Activated CD4-positive, alpha-beta memory T cell treated with anti-CD3 and anti-CD28 coated beads, Interleukin-2, amount 10 ng/mL, durations not matched to agents 7 days and 5 days (primary cell): ENCODE measurements around the gene BLTP2. TPM values are rescaled to one million over a fixed set of nuclear protein-coding genes. Genes with fewer than 3 reads are reported as not detected.
"Not testable (repeated sequence)": the region's sequence is repeated elsewhere in the genome, so short reads cannot be mapped to it uniquely, and the experiment has no call there.

Experiments used
- CTCF ChIA-PET: fragments of 350-600 bp; sonication (Branson Sonifier 250); formaldehyde crosslinking; loops from one replicate; lab custom pipeline; 2021; ENCODE audit warnings: antibody characterized with exemption, inconsistent platforms; lab: Charles Lee
- POLR2A ChIA-PET: fragments of 350-600 bp; sonication (Branson Sonifier 250); formaldehyde crosslinking; loops from one replicate; lab custom pipeline; 2021; ENCODE audit warnings: antibody characterized with exemption; lab: Charles Lee
- DNase-seq: peaks from one replicate; pipeline ENCODE4 v3.0.0-alpha.2; 2020
- H3K27ac Mint-ChIP-seq: one replicate; pipeline ENCODE4 v1.8.0; 2021; ENCODE audit warnings: mild to moderate bottlenecking, mixed read lengths
- H3K27me3 Mint-ChIP-seq: one replicate; pipeline ENCODE4 v1.8.0; 2021; ENCODE audit warnings: mixed read lengths
- H3K36me3 Mint-ChIP-seq: one replicate; pipeline ENCODE4 v1.8.0; 2021; ENCODE audit warnings: low read depth, mixed read lengths
- H3K4me1 Mint-ChIP-seq: one replicate; pipeline ENCODE4 v1.8.0; 2021; ENCODE audit warnings: mixed read lengths
- H3K4me3 Mint-ChIP-seq: one replicate; pipeline ENCODE4 v1.8.0; 2021; ENCODE audit warnings: mild to moderate bottlenecking, mixed read lengths
- H3K9me3 Mint-ChIP-seq: one replicate; pipeline ENCODE4 v1.8.0; 2021; ENCODE audit warnings: mixed read lengths
- total RNA-seq, 2 experiments: library from RNA; stranded (reverse); gene quantifications; one replicate each; pipeline ENCODE4 v1.2.3, GENCODE V29; 2021

Gene BLTP2
- total RNA-seq, 2 experiments from 2014 or later = 120 to 128 TPM

DNA sequence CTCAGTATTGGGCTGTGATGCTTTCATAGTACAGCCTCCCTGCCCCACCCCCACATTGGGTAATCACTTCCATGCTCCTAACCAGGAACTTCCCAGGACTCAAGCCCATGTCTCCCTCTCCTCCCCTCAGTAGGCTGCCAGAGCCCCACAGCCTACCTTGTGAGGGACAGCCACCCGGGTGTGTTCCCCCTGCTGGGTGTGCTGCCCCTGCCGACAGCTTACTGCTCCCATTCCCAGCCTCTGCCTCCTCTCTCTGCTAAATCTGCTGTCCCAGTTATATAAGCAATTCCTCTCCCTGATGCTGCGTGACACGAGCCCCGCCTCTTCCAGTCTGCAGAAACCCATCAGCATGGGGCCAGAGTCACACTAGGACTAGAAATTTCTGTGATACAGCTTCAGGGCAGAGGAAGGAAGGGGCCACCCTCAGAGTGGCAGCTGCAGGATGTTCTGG lies 31.0 kb downstream of the BLTP2 start, which contains the start of gene RSKR:
Gene RSKR (minus strand): TSS at position 255 of the 451 bp plus-strand sequence. CDS start 24 bp downstream, at position 231.
- no peaks in the 10 kb centered on the region for H3K4me1 Mint-ChIP-seq
- no peak for DNase-seq
- H3K9me3 Mint-ChIP-seq = no peaks in the 10 kb centered on the region
- CTCF ChIA-PET = interaction anchor here (1.3 to 1.5 kb wide), 3 partner anchors 16 to 63 kb away, joined by 4 read pairs; no protein-coding TSS in a partner anchor
- H3K27ac Mint-ChIP-seq = no peak within 1 kb of the TSS
- H3K27me3 Mint-ChIP-seq = no peaks in the 10 kb centered on the region
- H3K36me3 Mint-ChIP-seq = peaks cover 62% of the 10 kb centered on the region
- H3K4me3 Mint-ChIP-seq = no peak within 1 kb of the TSS
- POLR2A ChIA-PET = interaction anchor here (0.6 to 1.8 kb wide), 3 partner anchors 15 to 96 kb away, joined by 3 to 7 read pairs (median 6); partner anchors contain the start of genes PIGS and SPAG5

DNA sequence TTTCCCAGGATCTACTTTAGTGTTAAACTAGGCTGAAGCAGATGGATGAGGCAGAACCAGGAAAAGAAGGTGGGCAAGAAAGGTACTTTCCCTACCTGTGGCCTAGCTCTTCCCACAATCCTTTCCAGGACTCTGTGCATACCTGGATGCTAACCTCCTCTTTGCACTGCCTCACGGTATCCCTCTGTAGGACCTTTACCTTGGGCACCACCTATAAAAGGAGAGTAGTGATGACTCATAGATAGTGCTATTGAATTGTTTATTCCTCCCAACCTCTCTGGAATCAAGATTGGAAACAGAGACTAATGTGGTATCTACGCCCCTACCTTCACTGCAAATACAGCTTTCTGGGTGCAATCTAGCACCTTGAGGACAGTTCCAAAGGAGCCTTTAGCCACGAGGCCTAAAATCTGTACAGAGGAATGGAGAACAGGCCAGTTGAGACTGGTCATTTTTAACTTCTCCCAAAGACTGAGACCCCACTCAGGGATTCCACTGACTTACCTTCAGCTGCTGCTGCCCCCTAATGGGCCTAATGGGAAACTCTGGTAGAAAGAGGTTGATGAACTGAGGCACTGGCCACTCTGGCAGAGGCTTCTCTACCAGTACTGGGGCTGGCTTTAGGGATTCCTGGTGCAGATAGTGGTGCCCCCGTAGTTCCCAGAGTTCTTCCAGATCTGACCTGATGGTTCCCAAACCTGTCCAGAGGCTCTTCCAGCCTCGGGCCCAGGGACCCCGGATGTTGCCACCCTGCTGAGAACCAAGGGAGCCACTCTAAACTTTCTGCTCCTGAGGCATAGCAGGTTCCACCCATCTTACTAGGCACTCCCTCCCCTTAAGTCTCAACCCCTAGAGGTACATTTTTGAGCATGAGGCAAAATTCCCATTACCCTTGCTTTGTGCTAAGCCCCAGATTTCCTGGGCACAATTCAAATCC lies 31.8 kb downstream of the BLTP2 start:
- Mint-ChIP-seq H3K27ac (no peak overlapping the region), H3K4me3 (no peak overlapping the region), H3K4me1 (no peaks in the 10 kb centered on the region), H3K27me3 (no peaks in the 10 kb centered on the region), H3K36me3 (peaks cover 55% of the 10 kb centered on the region), H3K9me3 (no peaks in the 10 kb centered on the region)
- ChIA-PET CTCF (interaction anchor here (1.2 to 2.3 kb wide), 6 partner anchors 11 to 118 kb away, joined by 3 to 7 read pairs (median 4); no protein-coding TSS in a partner anchor), POLR2A (interaction anchor here (0.6 to 1.8 kb wide), 8 partner anchors 8 to 97 kb away, joined by 3 to 7 read pairs (median 4); partner anchors contain the start of genes PIGS and SPAG5)
- peak; percentile 34 for DNase-seq

DNA sequence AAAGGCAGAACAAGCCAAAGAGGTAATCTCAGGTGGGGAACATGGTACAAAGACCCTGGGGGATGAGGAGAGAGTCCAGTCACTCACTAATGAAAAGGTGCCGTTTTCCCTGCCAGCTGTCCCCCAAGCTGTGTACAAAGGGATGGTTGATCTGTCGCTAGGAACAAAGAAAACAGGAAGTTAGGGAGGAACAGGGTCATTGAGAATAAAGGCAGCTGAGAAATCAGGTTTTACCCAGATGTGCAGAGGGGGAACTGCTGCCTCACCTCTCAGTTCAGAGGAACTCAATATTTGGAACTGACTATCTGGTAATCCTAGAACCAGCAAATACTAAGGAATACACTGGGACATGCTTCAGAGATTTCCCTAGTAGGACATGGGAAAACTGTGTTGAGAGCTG lies 32.4 kb downstream of the BLTP2 start:
- H3K27ac Mint-ChIP-seq = no peak overlapping the region
- H3K4me1 Mint-ChIP-seq = no peaks in the 10 kb centered on the region
- H3K9me3 Mint-ChIP-seq = no peaks in the 10 kb centered on the region
- CTCF ChIA-PET = interaction anchor here (0.8 to 2.3 kb wide), 8 partner anchors 12 to 117 kb away, joined by 3 to 7 read pairs (median 4); partner anchors contain the start of gene PIGS
- no peak for DNase-seq
- POLR2A ChIA-PET = interaction anchor here (0.8 to 1.8 kb wide), 7 partner anchors 9 to 56 kb away, joined by 3 to 7 read pairs (median 4); partner anchors contain the start of genes PIGS and SPAG5
- H3K4me3 Mint-ChIP-seq = no peak overlapping the region
- H3K27me3 Mint-ChIP-seq = no peaks in the 10 kb centered on the region
- peaks cover 56% of the 10 kb centered on the region for H3K36me3 Mint-ChIP-seq

DNA sequence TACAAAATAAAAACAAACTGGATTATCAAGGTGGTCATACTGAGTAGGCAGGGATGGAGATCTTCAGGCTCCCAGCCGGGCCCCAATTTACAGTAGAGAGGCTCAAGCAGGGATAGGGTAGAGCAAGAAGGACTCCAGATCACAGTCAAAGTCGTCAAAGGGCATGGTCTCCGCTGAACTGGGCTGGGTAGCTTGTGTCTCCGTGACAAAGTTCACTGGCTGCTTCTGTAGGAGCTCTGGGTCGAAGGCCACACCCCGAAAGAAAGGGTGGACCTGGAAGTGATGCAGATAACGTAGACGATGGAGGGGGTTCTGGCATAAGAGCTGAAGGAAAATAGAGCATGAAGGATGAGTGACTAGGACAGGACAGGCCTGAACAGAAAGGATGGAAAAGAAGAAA lies 34.6 kb downstream of the BLTP2 start:
- H3K36me3 Mint-ChIP-seq = peaks cover 34% of the 10 kb centered on the region
- POLR2A ChIA-PET = interaction anchor here (0.8 to 4.4 kb wide), 4 partner anchors 9 to 41 kb away, joined by 3 to 34 read pairs (median 4); partner anchors contain the start of gene SPAG5
- CTCF ChIA-PET = interaction anchor here (0.8 to 1.6 kb wide), 3 partner anchors 35 to 287 kb away, joined by 3 to 7 read pairs (median 3); partner anchors contain the start of genes BLTP2 and FLOT2

DNA sequence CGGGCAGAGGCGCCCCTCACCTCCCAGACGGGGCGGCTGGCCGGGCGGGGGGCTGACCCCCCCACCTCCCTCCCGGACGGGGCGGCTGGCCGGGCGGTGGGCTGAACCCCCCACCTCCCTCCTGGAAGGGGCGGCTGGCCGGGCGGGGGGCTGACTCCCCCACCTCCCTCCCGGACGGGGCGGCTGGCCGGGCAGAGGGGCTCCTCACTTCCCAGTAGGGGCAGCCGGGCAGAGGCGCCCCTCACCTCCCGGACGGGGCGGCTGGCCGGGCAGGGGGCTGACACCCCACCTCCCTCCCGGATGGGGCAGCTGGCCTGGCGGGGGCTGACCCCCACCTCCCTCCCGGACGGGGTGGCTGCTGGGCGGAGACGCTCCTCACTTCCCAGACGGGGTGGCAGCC lies 40.9 kb downstream of the BLTP2 start:
- H3K36me3 Mint-ChIP-seq, H3K27me3 Mint-ChIP-seq, H3K4me1 Mint-ChIP-seq, DNase-seq, H3K4me3 Mint-ChIP-seq, H3K27ac Mint-ChIP-seq, POLR2A ChIA-PET, CTCF ChIA-PET, H3K9me3 Mint-ChIP-seq: not testable (repeated sequence)

More for the DNA sequence above, 34.6 kb downstream of the BLTP2 start:
- no peaks in the 10 kb centered on the region for H3K27me3 Mint-ChIP-seq
- no peak overlapping the region for H3K4me3 Mint-ChIP-seq
- H3K27ac Mint-ChIP-seq = no peak overlapping the region
- no peaks in the 10 kb centered on the region for H3K9me3 Mint-ChIP-seq
- DNase-seq = no peak
- no peaks in the 10 kb centered on the region for H3K4me1 Mint-ChIP-seq

DNA sequence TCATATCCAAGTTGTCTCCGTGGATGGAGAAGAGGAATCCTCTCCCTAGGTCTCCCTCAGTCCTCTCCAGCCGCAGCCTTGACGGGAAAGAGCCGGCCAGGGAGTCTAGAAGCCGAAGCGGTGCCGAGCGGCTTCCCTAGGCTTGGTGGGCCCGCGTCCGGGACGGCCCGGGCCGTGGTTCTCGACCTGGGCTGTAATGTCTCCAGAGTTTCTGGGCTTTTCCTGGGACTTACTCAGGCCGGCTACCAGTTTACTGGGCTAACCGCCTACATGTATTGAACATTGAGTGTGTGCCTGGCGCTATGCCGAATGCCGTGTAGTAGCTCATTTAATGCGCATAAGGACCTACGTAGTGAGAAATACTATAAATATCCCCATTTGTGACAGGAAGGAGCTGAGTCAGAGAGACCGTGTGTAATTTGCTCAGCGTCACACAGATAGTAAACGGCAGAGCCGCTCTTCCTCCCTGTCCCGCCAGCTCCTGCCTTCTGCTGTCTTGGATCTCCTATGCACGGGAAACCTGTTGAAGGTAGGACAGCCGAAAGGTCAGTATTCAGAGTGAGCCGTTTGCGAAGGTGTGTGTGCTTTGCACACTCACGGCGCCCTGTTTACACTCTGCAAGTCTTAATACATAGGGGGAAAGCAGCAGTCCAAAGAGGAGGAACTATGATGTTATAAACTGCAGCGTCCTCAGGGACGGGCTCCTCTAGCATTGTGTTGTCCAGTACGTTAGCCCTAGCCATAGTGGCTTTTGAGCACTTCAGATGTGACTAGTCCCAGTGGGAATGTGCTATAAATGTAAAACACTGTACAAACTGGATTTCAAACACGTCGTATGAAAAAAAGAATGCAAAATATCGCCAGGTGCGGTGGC lies 45.4 kb downstream of the BLTP2 start:
- peak overlapping the region; percentile 85 for H3K4me3 Mint-ChIP-seq
- no peaks in the 10 kb centered on the region for H3K27me3 Mint-ChIP-seq
- CTCF ChIA-PET = interaction anchor here (0.6 to 2.3 kb wide), 8 partner anchors 25 to 280 kb away, joined by 3 to 7 read pairs (median 3); partner anchors contain the start of genes BLTP2, PIGS, RPL23A and TLCD1
- H3K4me1 Mint-ChIP-seq = peaks cover 23% of the 10 kb centered on the region
- peaks cover 18% of the 10 kb centered on the region for H3K36me3 Mint-ChIP-seq
- H3K9me3 Mint-ChIP-seq = no peaks in the 10 kb centered on the region
- peak; percentile 64 for DNase-seq
- POLR2A ChIA-PET = interaction anchor here (0.6 to 3.6 kb wide), 28 partner anchors 10 to 356 kb away, joined by 3 to 61 read pairs (median 6); partner anchors contain the start of genes ALDOC, BLTP2, PIGS and POLDIP2
- H3K27ac Mint-ChIP-seq = peak overlapping the region; percentile 99

DNA sequence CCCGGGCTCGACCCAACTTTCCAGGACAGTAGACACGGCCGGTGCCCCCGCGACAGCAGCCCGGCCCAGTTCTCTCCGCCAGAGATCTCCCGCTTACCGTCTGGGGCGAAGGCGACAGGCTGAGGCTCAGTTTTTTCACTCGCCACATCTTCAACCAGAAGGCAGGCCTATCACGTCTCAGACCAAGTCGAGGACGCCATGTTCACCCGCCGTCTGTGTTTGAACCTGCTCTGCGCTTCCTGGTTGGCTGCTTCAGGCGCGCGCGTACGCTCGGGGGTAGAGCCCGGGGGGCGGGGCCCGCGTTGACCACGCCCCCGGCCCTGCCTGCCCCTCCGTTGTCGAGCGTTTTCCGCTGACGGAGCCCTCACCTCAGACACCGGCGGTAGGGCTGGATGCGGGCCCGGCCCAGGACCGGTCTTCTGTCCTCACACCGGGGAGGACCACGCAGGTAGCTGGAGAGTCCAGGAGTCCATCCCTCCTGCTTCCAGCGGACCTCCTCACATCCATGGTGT lies 46.1 kb downstream of the BLTP2 start, which contains the start of gene SPAG5:
Gene SPAG5 (minus strand): TSS at position 227 of the 512 bp plus-strand sequence. CDS start 79 bp downstream, at position 148.
- H3K27ac Mint-ChIP-seq = peak within 1 kb of the TSS; percentile 99
- peaks cover 20% of the 10 kb centered on the region for H3K36me3 Mint-ChIP-seq
- H3K9me3 Mint-ChIP-seq = no peaks in the 10 kb centered on the region
- H3K4me3 Mint-ChIP-seq = peak within 1 kb of the TSS; percentile 85
- DNase-seq = peak; percentile 96
- peaks cover 24% of the 10 kb centered on the region for H3K4me1 Mint-ChIP-seq
- ChIA-PET CTCF (interaction anchor here (0.8 to 2.3 kb wide), 7 partner anchors 24 to 127 kb away, joined by 3 to 7 read pairs (median 4); partner anchors contain the start of genes BLTP2 and TLCD1), POLR2A (interaction anchor here (0.8 to 3.6 kb wide), 27 partner anchors 10 to 241 kb away, joined by 3 to 61 read pairs (median 6); partner anchors contain the start of genes ALDOC, BLTP2, PIGS and POLDIP2)
- H3K27me3 Mint-ChIP-seq = no peaks in the 10 kb centered on the region

DNA sequence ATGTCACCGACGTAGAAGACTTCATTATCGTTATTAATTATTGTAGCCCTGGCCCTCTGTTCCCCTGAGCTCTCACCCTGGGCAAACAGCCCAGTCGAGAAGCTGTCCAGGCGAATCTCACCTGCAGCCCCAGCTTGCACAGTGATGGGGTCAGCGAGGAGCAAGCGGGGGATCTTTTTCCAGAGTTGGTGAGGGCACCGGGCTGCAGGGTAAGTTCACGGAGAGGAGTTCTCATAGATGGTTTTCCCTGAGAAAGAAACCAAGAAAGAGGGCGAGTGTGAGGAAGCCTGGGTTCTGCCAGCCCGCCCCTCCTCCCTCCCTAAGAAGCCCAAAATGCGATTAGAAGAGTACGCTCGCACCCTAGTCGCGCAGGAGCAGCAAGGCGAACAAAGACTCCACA lies 46.6 kb downstream of the BLTP2 start:
- H3K4me3 Mint-ChIP-seq = peak overlapping the region; percentile 85
- CTCF ChIA-PET = interaction anchor here (0.7 to 1.5 kb wide), 6 partner anchors 15 to 51 kb away, joined by 3 to 6 read pairs (median 4); no protein-coding TSS in a partner anchor
- peak overlapping the region; percentile 99 for H3K27ac Mint-ChIP-seq

DNA sequence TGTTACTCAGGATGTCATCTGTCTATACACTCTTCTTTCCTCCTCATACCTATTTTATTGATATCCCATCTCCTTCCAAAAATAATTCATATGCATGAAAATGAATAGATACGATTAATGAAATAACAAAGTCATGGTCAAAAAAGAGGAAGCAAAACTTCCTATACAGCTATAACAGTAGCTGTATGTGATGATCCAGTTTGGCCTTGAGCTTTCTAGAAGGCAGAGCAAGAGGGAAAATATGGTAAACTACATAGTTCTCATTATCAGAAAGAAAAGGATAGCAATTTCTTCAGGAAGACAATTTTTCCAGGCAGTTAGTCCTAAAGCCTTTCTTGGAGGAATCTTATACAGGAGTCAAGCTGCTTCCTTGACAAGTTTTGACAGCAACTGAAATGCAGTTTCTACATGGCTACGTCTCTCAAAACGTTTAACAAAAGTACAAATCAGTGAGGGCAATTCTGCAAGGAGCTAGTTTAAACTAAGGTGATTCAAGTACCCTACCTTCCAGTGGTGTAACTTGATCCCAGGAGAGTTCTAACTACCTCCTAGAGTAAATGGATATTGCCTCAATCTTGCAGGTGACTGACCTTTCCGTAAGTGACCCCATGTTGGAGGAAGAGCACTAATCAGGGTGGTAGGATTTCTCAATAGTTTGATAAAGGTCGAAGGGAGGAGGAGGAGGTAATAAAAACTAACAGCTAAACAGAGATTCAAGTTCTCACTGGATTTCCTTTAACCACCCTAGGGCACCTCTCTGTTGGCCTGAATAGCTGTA lies 47.2 kb downstream of the BLTP2 start:
- no peak for DNase-seq
- Mint-ChIP-seq H3K4me3 (peak overlapping the region; percentile 85), H3K27me3 (no peaks in the 10 kb centered on the region), H3K36me3 (peaks cover 28% of the 10 kb centered on the region), H3K9me3 (no peaks in the 10 kb centered on the region), H3K4me1 (peaks cover 30% of the 10 kb centered on the region), H3K27ac (peak overlapping the region; percentile 99)
- POLR2A ChIA-PET = interaction anchor here (0.7 to 3.6 kb wide), 11 partner anchors 9 to 115 kb away, joined by 3 to 61 read pairs (median 33); partner anchors contain the start of genes ALDOC, BLTP2, PIGS and SDF2
- CTCF ChIA-PET = interaction anchor here (0.7 to 1.5 kb wide), 5 partner anchors 15 to 51 kb away, joined by 3 to 4 read pairs (median 4); no protein-coding TSS in a partner anchor

More for the DNA sequence above, 46.6 kb downstream of the BLTP2 start:
- no peak for DNase-seq
- POLR2A ChIA-PET = interaction anchor here (0.7 to 3.6 kb wide), 13 partner anchors 9 to 241 kb away, joined by 3 to 61 read pairs (median 8); partner anchors contain the start of genes ALDOC, BLTP2, PIGS and POLDIP2
- Mint-ChIP-seq H3K4me1 (peaks cover 25% of the 10 kb centered on the region), H3K36me3 (peaks cover 22% of the 10 kb centered on the region), H3K27me3 (no peaks in the 10 kb centered on the region), H3K9me3 (no peaks in the 10 kb centered on the region)
